Esophagus muscularis mucosa (tissue), 4 donors: ENCODE data around the gene MEIOB. TPM values are rescaled to one million over a fixed set of nuclear protein-coding genes. Genes with fewer than 3 reads are reported as not detected.

ENCODE experiments used
- DNase-seq: peaks from one replicate; pipeline ENCODE4 v3.0.0-alpha.2; 2017; ENCODE audit errors: extremely low spot score
- H3K27ac ChIP-seq, 4 donors: fragments of 200-600 bp; sonication (generic); replicated peaks in 1 of 4; 1 replicate in 3 of 4; 2 replicates in 1 of 4; pipeline ENCODE4 v1.5.1; 2016 to 2019; ENCODE audit warnings: mild to moderate bottlenecking in 1 of 4
- H3K27me3 ChIP-seq, 4 donors: fragments of 200-600 bp; sonication (generic); one replicate each; pipeline versions ENCODE4 v1.5.1 to v1.6.0; 2016 to 2019
- H3K36me3 ChIP-seq, 4 donors: fragments of 200-600 bp; sonication (generic); one replicate each; pipeline ENCODE4 v1.5.1; 2016 to 2019
- H3K4me1 ChIP-seq, 4 donors: fragments of 200-600 bp; sonication (generic); one replicate each; pipeline ENCODE4 v1.5.1; 2016 to 2019
- H3K4me3 ChIP-seq, 4 donors: fragments of 200-600 bp; sonication (generic); 1 replicate in 2 of 4; 2 replicates in 2 of 4; pipeline ENCODE4 v1.5.1; 2016 to 2019; ENCODE audit warnings: mild to moderate bottlenecking in 4 of 4, moderate library complexity in 1 of 4
- H3K9me3 ChIP-seq, 4 donors: fragments of 200-600 bp; sonication (generic); 1 replicate in 3 of 4; 2 replicates in 1 of 4; pipeline ENCODE4 v1.5.1; 2016 to 2019
- CTCF ChIP-seq, 3 experiments: fragments of 200-600 bp in 2 of 3; fragments of 450-650 bp in 1 of 3; sonication (generic) in 2 of 3; IDR thresholded peaks; one replicate each; pipeline ENCODE4 v1.5.1; 2017 to 2019; ENCODE audit warnings: antibody characterized with exemption in 3 of 3, mild to moderate bottlenecking in 2 of 3, moderate library complexity in 1 of 3
- EP300 ChIP-seq: sonication (generic); formaldehyde crosslinking; IDR thresholded peaks from one replicate; pipeline ENCODE4 v1.6.1; 2017; ENCODE audit warnings: antibody characterized with exemption
- POLR2A ChIP-seq: fragments of 450-650 bp; IDR thresholded peaks from one replicate; pipeline ENCODE4 v1.6.1; 2017; ENCODE audit warnings: antibody characterized with exemption, moderate library complexity, mild to moderate bottlenecking, low read depth
- POLR2AphosphoS5 ChIP-seq, 2 donors: sonication (generic); formaldehyde crosslinking; IDR thresholded peaks; one replicate each; pipeline ENCODE4 v1.6.1; 2017; ENCODE audit warnings: antibody characterized with exemption in 2 of 2
- WGBS: methylation state at CpG from one replicate; pipeline ENCODE4 v1.1.5; 2018; 5-methylcytosine and 5-hydroxymethylcytosine counted together
- intact Hi-C: fragments of 100-400 bp; cut with DNase I; formaldehyde crosslinking; loops from one replicate; pipeline ENCODE4 v1.15.1; 2023
- total RNA-seq, 4 donors: library from RNA; depleted of rRNA; stranded (reverse); fragments of >200 nt; gene quantifications; one replicate each; pipeline versions ENCODE4 v1.1.0 to v1.2.1, GENCODE V29; 2016

MEIOB gene
- total RNA-seq, 4 donors from 2014 or later = not detected

- 93% methylated on average over 5 of the region's 5 CpGs for WGBS
- TF ChIP-seq CTCF (IDR thresholded peaks at IDR 0.05) (no peak), POLR2A (no peak), POLR2AphosphoS5 (IDR thresholded peaks at IDR 0.05) (no peak), EP300 (no peak)
- Histone ChIP-seq H3K4me1 (no peaks in the 10 kb centered on the region), H3K4me3 (no peak overlapping the region), H3K27ac (no peak overlapping the region), H3K27me3 (peaks cover 0 to 68% (median 0%) of the 10 kb centered on the region in 4 donors), H3K9me3 (no peaks in the 10 kb centered on the region), H3K36me3 (no peaks in the 10 kb centered on the region)
- intact Hi-C loops = no loop called here
- DNase-seq = no peak
Observed at GRCh38 chr16:1895068-1895467, 23.1 kb upstream of the MEIOB start.

DNA sequence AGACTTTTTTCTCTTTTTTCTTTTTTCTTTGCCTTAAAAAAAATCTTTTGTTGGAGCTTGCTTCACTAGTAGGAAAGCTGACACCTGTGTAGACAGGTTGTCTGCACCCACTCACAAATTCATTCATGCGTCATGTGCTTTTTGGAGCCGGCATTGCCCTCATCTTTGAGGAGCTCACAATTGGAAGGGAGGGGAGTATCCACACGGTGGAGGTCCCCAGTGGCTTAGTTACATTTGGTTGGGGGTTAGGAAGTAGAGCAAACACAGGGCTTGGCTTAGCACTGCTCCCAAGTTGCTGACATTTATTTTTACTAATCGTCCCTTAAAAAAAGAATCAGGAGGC is 18.7 kb upstream of the MEIOB start:
- no peak for DNase-seq
- TF ChIP-seq CTCF (IDR thresholded peaks at IDR 0.05) = no peak
- TF ChIP-seq POLR2A = no peak
- TF ChIP-seq POLR2AphosphoS5 (IDR thresholded peaks at IDR 0.05) = no peak
- TF ChIP-seq EP300 = no peak
- H3K9me3 ChIP-seq = no peaks in the 10 kb centered on the region
- H3K4me1 ChIP-seq = no peaks in the 10 kb centered on the region
- no peaks in the 10 kb centered on the region for H3K36me3 ChIP-seq
- peaks cover 0 to 67% (median 0%) of the 10 kb centered on the region in 4 donors for H3K27me3 ChIP-seq
- H3K27ac ChIP-seq = no peak overlapping the region
- H3K4me3 ChIP-seq = no peak overlapping the region
- intact Hi-C loops = no loop called here
- WGBS = 35% methylated on average over 4 of the region's 4 CpGs

- no peaks in the 10 kb centered on the region for H3K9me3 ChIP-seq
- 68% methylated on average over 14 of the region's 16 CpGs for WGBS
- H3K27me3 ChIP-seq = peaks cover 0 to 71% (median 0%) of the 10 kb centered on the region in 4 donors
- TF ChIP-seq EP300 (no peak), POLR2A (no peak), CTCF (IDR thresholded peaks at IDR 0.05) (no peak), POLR2AphosphoS5 (IDR thresholded peaks at IDR 0.05) (no peak)
- no peak overlapping the region for H3K4me3 ChIP-seq
- DNase-seq = no peak
- H3K4me1 ChIP-seq = no peaks in the 10 kb centered on the region
- no peaks in the 10 kb centered on the region for H3K36me3 ChIP-seq
- H3K27ac ChIP-seq = no peak overlapping the region
- intact Hi-C loops = no loop called here
Observed at GRCh38 chr16:1890024-1890707, 18.2 kb upstream of the MEIOB start.

DNA sequence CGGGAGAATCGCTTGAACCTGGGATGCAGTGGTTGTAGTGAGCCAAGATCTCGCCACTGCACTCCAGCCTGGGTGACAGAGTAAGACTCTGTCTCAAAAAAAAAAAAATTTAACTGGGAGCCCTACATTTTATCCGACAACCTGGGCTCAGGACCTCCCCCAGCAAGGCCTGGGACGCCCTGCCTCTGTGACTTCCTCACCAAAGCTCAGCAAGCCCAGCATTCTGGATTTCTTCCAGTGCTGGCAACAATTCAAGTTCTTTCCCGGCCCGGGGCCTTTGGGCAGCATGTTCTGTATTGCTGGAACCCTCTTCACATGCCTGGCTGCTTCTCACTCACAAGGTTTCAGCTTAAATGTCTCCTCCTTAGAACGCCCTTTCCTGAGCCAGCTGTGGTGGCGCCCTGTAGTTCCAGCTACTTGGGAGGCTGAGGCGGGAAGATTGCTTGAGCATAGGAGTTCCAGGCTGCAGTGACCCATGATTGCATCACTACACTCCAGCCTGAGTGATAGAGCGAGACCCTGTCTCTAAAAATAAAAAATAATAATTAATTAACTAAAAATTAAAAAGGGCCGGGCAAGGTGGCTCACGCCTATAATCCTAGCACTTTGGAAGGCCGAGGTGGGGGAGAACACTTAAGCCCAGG is 15.9 kb upstream of the MEIOB start:
- WGBS = 79% methylated on average over 14 of the region's 14 CpGs
- TF ChIP-seq EP300 = no peak
- no peak for TF ChIP-seq CTCF (IDR thresholded peaks at IDR 0.05)
- no peak for TF ChIP-seq POLR2A
- no peak for TF ChIP-seq POLR2AphosphoS5 (IDR thresholded peaks at IDR 0.05)
- no peaks in the 10 kb centered on the region for H3K36me3 ChIP-seq
- no peak overlapping the region for H3K4me3 ChIP-seq
- no peaks in the 10 kb centered on the region for H3K9me3 ChIP-seq
- H3K4me1 ChIP-seq = no peaks in the 10 kb centered on the region
- H3K27ac ChIP-seq = no peak overlapping the region
- H3K27me3 ChIP-seq = peaks cover 0 to 82% (median 4%) of the 10 kb centered on the region in 4 donors
- DNase-seq = no peak
- intact Hi-C loops = no loop called here
